CD4-positive, alpha-beta T cell treated with Interleukin-10 for 1 hour (primary cell): ENCODE measurements around the gene ARHGEF6.
A peak's percentile ranks its signal among the peaks of the same experiment; 100 is the strongest.

Experiments
- DNase-seq: peaks from one replicate; pipeline ENCODE4 v3.0.0-alpha.2; 2020

The ARHGEF6 gene

DNA sequence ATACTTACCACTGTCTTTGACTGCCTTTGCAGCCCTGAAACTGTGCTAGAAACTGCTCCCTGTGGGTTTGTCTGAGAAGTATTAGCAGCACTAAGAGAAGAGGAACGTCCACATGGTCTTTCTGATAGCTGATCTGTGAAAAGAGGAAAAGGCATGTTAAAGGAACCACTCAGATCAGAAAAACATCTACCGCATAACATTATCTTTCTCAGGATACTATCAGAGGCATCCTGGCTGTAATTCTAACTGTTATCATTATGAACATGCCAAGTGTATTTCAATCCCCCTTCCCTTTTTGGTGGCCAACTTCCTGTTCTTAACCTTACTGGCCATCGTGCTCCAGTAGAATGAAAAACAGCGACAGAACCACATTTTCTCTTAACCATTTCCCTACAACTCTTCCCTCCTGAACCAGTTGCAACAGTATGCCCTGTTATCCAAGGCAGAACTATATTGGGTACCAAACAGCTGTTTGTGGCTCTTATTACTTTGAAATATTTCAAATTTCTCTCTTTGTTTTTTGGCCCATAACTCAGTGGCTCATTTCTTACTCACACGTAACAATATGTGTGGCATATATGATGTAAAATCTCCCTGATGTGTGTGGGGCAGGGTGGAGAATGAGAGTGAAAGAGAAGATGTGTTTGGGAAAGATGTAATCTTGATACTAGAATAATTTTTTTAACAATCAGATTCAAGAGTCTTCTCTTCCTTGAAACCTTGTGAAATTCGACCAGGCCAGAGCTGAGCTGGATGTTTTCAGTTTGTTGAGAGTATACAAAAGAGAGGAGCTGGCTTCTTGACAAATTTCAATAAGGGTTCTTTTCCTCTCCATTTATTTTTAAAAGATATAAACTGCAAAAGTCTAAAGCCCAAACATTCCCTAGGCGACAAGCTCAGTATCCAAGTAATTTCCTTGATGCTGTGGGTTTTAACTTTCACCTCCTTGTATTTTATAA is 35.2 kb downstream of the ARHGEF6 start:
- DNase-seq: no peak

DNA sequence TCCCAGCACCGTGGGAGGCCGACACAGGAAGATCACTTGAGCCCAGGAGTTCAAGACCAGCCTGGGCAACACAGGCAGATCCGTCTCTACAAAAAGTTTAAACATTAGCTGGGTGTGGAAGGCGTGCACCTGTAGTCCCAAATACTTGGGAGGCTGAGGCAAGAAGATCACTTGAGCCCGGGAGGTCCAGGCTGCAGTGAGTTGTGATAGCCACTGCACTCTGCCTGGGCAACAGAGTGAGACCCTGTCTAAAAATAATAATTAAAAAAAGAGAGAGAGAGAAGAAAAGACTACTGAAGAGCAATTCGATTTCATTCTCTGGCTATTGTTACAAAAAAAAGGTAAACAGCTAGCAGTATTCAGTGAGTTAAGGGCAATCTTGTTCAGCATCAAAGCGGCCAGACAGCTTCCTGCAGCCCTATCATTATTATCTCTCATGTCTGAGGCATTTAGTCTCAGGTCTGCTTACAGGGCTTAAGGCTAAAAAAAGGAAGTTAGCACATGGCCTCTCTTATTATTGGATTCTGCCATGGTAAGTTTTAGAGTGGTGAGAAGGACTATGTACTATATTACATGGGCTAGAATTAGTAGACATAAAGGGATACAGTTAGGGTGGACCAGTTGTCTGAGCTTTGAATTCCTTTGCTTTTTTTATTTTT is 37.9 kb downstream of the ARHGEF6 start:
- DNase-seq: no peak

DNA sequence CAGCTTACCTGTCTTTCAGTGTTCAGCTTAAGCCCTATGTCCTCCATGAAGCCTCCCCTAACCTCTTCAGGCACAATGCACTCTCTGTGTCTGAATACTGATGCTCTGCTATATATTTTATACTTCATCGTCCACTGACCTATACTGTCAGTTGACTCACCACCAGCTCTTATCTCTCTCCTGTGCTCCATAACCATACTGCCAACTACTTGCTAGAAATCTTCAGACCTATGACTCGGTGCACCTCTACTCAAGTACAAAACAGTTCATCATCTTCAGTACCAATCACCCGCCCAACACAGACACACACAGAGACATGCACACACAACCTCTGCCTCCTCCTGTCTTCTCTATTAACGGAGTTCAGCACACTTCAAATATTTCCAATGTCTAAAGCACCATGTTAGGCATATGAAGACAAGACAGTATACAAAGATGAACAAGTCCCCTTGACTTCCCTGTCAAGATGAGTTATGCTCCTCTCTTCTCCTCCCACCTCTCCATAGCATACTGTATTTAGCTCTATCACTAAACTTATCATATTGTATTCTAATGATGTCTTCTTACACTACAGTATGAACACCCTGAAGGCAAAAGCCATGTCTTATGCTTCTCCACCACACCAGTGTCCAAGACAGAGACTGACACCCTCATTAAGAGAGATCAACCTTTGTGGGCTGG is 42.5 kb downstream of the ARHGEF6 start:
- DNase-seq: no peak

DNA sequence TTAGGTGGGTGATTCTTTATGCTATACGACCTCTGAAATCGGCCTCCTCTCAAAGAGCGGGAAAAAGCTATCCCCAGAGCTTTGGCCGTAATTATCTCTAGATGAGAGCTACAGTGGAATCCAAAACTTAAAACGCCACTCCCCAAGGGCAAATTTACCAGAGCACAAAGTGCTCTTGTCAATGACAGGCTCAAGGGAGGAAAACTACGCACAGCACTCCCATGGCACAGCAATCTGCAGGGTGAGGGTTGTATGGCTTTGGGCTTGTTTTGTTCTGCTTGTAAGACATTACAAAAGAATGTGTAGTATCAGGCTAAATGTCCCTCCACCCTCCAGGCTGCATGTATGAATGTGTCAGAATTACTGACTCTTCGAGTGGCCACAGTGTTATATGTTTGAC is 44.0 kb downstream of the ARHGEF6 start:
- no peak for DNase-seq

DNA sequence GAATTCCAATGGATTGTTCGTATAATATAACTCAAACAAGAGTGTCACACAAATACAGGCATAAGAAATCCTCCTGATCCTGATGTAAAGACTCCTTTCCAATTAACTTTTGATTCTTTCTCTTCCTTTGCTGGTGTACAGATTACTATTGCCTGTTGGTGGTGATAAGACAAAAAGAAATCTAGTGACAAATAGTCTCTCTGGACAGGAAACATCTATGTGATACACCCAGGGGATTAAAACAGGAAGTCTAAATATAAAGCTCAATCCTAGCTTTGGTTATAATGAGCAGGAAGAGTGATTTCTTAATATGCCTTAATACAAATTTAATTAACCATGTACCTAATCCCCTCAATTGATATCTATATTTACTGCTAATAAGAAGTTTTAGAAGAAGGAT is 45.1 kb downstream of the ARHGEF6 start:
- DNase-seq: no peak

DNA sequence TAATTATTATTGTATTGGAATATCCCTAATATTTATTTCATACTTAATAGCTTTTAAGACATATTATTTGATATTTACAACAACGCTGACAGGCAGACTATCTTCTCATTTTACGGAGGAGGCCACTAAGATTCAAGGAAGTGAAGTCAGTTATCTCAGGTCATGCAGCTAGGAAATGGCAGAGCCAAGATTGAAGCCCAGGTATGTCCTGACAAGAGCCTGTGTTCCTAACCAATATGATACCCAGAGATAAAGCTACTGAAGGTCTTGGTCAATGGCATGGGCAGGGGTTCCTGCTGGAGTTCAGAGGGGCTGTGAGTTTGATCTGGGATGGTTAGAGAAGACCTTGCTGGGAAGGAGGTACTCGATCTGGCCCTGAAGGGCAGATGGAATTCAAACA is 47.1 kb downstream of the ARHGEF6 start:
- no peak for DNase-seq

DNA sequence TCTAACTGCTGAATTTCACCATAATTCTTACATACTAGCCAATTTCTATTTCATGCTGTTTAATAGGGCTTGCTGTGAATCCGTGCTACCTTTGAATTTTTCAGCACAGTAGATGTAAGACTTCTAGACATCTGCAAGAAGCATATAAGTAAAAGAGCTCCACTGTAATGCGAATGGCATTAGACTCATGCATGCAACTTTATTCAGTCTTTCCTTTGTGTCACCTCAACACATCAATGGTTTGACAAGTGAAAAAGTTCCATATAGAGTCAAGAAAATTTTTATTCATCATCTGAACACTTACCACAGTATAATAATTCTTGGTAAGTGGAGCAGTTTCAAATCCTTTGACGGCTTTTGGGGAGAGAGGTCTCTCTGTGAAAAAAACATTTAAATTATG is 48.9 kb downstream of the ARHGEF6 start:
- no peak for DNase-seq

DNA sequence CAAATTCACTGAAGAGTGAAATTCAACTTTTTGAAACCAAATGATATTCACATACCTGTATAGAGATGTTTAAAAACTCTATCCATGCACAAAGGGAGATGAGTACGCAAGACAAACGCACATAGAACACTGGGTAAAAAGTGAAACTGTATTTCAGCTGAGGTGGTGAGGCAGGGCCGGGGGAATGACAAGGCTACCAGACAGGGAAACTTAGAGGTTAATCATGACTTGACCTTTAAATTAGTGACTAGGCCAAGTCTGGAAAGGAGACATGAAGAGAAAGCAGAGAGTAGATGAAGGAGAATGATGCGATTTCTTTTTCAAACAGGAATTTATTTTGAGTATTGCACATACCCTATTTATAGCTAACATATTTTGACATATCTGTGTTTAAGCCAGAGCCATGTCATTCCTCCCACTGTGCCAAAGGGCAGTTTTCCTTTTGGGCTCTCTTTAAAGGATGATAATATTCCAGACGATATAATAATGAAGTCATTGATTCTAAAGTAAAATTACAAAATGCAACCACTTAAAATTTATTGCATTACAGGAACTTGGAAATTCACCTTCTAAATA is 49.4 kb downstream of the ARHGEF6 start:
- no peak for DNase-seq

DNA sequence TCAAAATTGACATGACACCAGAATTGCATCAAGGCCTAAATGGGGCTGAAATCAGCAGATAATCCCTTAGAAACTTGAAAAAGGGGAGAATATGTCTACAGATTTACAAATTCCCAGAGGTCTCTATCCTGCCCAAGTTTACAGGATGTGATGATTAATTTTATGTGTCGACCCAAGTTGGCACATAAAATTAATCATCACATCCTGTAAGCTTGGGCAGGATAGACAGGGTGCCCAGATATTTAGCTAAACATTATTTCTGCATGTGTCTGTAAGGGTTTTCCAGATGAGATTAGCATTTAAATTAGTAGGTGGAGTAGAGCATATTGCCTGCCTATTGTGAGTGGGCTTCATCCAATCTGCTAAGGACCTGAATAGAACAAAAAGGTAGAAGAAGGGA is 52.3 kb downstream of the ARHGEF6 start:
- DNase-seq: no peak

DNA sequence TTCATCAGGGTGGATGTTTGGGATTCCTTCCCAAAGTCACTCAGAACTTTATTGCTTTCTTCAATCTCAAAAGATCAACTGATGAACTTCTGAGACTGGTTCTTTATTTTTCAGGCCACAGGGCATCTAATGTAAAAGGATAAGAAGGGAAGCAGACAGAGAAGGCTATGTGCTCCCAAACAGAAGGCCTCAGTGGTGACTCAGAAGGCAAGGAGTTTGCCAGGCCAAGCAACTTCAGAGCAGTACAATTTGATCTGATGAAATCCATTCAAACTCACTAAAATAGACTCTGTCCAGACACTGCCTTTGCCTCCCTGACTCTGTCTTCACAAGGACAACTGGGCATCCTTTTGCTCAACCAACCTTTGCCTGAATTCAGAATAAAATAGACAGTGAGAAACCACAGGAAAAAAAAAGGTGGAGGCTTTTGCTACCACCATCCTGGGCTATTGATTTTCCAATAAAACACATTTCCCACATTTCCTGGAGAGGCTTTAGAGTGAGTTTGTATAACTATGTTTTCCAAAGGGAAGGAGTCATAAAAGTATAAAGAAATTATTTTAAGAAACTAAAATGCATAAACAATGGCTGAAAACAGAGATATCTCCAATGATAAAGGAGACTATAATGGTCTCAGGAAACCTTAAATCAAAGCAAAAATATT is 55.2 kb downstream of the ARHGEF6 start:
- DNase-seq: no peak

DNA sequence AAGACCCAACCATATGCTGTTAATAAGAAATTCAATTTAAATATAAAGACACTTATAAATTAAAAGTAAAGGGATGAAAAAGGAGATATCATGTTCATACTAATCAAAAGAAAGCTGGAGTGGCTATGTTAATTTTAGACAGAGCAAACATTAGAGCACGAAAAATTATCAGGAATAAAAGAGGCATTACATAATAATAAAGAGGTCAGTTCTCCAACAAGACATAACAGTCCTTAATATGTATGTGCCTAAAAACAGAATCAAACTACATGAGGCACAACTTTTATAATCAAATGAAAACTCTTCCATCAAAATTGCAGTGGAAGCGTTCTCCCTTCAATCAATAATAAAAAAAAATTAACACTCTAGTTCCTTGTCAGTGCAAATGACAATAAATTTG is 62.6 kb downstream of the ARHGEF6 start:
- no peak for DNase-seq

DNA sequence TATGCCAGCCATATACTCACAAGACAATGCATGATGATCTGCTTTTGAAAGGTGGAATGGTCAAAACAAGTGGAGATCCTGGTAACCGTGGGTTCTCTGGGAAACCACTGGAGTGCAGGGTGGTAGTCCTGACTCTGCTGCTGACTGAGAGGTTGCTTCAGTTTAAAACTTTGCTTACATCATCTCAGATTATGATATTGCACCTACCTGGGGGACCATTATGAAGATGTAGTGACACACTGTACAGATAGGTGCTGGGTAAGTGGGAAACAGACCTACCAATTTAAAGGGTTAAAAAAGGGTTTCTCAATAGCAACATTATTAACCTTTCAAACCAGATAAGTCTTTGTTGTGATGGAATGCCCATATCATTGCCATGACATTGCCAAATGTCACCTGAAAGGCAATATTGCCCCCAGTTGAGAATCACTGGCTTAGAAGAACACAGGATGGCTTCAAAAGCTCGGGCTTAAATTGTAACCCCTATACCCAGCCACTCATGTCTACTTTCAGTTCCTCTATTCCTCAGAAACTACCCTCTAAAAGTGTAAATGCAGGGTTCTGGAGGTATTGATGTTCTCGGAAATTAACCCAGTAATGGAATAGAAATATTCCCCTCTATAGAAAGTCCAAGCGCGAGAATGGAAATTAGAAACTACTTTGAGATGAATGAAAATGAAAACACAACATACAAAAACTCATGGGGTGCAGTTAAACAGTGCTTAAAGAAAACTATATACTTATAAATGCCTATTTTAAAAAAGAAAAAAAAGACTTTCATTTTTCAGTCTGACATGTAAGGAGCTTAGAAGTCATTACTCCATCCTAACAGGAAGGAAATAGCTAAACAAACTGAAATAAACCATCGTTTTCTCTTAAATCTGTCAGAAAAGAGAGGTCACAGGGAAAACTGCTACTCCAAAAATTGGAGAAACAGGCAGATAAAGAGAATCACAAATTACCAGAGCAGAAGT is 65.8 kb downstream of the ARHGEF6 start:
- DNase-seq: no peak

DNA sequence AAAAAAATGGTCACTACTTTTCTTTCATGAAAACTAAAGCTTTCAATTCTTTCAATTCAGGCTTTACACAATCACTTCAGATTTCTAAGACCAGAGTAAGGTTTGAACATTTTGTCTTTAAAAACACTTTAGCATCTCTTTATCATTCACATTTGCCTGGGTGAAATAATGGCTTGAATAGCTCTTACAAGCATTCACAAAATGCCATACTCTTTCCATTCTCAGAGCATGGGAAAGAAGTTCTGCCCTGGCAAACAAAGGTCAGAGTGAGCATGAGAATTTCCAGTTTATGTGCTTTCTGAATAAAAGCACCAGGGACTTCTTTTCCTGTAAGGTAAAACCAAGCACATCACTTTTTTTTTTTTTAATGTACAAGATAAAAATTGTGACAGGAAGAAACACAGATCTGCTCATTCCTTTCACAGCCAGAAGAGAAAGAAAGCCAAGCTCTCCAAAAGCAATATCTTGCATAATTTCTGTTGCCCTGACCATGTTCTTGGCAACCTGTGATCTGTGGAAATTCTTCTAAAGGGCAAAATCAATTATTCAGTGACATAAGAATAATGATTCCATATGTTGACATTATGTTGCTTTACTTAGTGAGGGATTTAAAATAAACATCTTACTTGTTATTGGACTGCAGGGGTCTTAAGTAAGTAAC is 68.0 kb downstream of the ARHGEF6 start:
- DNase-seq: no peak

DNA sequence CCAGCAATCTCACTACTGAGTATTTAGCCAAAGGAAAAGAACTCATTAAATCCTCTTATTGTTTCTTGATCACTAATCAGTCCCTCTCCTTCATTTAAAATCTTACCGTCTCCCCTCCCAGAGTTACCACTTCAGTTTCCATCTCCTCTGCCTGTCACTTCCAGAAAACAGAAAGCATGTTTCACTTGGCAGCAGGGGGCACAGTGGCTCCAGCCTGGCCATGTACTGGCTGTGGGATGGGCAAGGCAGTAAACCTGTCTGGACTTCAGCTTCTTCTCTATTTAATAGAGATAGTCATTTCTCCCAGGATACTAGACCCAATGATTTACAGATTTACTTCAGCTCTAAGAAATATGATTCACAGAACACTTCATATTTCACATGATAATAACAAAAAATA is 69.6 kb downstream of the ARHGEF6 start:
- DNase-seq: peak; percentile 26

DNA sequence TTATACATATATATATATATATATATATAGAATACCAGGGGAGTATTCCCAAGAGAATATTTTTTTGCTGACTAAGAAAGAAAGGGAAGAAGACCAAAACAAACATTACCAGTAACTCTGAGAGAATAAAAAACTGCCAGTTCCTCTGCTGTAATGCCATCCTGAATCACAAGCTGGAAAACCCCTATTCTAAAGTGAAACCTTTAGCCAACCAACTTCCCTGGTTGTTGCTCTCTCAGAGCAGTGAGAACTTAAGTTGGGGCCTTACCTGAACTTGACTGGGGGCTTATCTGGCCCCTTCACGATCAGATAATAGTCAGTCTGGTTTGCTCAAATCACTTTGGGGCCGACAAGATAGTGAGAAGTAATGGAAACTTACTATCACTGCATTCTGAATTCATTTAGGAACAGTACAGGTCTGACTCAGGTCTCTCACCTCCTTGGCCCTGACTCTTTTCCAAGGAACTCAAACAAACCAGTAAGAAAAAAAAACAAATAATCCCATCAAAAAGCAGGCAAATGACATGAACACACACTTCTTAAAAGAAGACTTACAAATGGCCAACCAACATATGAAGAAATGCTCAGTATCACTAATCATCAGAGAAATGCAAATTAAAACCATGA is 70.3 kb downstream of the ARHGEF6 start:
- peak; percentile 59 for DNase-seq

DNA sequence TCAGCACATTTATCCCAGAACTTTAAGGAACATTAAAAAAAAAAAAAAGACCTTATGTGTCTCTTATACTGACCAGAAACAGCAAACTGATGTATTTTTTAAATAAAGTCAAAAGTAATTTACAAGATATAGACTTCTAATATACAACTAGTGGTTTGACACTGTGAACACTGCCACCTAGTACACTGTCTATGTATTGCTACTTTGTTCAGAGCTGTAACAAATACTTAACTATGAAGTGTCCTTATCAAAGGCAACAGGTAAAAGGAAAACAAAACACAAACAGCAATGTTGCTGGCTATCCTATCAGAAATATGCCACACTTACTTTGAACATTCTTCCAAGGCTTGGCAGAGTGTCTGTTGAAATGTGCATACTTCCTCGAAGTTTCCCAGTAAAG is 72.4 kb downstream of the ARHGEF6 start:
- DNase-seq: peak; percentile 40

DNA sequence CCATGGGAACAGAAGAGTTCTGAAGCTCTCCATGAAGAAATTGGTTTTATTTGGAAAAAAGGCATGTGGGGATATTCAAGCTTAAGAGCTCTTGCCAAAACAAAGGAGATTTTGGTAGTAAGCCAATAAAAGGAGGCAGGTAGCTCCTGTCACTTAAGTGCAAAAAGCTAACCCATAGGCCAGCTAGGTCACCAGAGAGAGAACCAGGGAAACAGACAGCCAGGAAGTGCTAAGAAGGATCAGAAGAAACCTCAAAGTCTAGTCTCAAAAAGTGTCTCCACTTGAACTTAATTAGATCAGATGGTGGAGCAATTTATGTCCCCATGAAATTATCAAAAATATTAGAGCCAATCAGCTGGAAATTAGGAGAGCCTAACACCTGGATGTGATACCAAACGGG is 83.6 kb downstream of the ARHGEF6 start:
- peak; percentile 32 for DNase-seq

DNA sequence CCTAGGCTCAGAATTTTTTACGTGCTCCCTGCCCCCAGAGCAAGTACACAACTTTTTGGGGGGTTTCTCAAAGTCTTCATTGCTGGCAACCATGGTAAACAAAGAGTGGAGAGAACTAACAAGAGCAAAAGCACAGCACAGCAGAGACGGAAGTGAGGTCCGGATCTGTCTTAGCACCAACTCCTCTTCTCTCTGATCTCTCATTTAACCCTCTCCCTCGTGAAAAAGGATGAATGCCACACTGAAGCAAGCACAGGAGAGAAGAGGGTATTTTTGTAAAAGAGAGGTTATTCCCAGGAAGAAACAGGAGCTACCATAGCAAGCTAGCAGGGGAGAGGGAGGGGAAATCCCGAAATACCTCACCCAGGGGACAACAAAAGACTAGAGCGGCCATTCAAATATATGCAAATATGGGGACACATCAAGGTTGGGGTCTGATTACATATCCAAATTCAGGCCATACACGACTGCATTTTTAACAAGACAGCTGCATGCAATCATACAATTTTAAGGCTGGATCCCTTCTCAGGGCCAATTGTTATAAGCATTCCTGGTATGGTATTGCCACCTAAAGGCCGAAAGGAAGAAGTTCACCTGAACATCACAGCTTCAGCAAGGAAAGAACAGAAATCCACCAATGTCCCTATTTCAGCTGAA is 86.2 kb downstream of the ARHGEF6 start:
- DNase-seq: peak; percentile 71

DNA sequence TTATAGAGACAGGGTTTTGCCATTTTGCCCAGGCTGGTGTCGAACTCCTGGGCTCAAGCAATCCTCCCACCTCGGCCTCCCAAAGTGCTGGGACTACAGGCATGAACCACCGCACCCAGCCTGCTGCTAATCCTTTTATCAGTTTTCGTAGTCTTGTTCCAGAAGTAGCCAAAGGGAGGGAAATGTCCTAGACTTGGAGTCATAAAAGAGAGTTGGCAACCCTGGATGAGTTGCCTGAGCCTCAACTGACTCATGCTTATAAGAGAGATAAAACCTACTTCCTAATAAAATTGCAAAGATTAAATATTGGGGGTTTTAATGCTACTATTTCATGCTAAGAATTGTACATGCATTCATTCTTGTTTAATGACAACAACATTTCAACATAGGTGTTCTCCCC is 88.5 kb downstream of the ARHGEF6 start:
- DNase-seq: no peak
